ENCODE results near the gene SIK3.
"Not testable (repeated sequence)": the region's sequence is repeated elsewhere in the genome, so short reads cannot be mapped to it uniquely, and the experiment has no call there.

Gene SIK3

DNA sequence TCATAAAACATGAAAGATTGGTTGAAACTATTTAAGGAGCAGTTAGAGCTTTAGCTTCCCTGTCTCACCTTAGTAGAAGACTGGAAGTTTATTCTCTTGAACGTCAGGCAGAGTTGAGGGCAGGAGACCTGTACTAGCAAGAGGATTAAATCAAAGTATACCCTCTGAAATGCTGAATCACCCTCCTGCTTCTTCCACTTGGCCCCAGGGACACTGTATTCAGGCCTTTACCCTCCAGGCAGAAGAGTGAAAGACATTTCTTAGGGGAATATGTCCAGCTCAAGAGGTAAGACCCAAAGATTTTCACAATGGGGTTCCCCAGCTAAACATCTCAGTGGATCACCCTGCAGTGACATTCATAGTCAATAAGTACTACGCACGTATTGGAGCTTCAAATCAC lies 287.0 kb downstream of the SIK3 start:
- Histone ChIP-seq H3K36me3 (ENCODE audit: insufficient read depth, low read length) (no peaks in the 10 kb centered on the region), H3K27me3 (ENCODE audit: insufficient read depth, low read length) (no peaks in the 10 kb centered on the region), H3K4me3 (ENCODE audit: low read length) (no peak overlapping the region), H3K9me3 (ENCODE audit: low read length) (no peaks in the 10 kb centered on the region), H3K4me1 (ENCODE audit: insufficient read depth, low read length) (no peaks in the 10 kb centered on the region), H2AFZ (ENCODE audit: low read depth, low read length) (no peak overlapping the region)

DNA sequence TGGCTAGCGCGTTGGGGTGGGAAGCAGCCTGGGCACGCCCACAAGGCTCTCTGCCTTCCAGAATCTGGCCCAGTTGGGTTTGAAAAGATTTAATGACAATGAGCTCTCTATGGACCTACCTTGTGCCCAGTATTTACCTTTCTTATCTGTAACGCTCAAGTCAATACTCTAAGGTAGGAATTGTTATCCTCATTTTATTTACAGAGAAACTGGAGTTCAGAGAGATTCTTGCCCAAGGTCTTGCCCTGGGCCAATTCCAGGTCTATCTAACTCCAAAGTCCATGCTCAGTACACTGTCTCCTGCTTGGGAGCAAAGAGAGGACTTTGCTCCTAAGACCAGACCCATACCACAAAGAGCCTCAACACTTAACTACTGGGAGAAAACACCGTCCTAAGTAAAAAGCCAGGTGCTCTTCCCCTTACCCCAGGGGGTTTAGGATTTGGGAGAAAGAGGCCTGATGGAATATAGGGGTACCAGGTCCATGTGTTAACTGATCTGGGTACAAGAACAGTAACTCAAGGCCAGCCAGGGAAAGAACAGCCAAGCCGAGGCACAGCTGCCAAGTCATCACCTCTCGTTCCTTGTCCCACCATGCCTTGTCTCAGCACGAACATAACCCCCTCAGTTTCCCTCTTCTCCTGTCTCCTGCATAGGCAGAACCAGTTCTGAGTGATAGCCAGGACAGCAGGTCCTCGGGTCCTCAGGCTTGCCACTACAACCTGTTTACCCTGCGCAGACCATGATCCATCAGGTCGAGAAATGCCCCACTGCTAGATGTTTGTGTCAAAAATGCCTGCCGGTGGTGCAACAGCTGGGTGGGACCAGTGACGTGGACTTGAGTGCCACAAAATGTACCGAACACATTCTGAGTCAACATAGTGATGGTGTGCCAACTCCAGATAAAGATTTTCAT lies 289.7 kb downstream of the SIK3 start:
- H3K4me1 ChIP-seq (ENCODE audit: insufficient read depth, low read length): no peaks in the 10 kb centered on the region
- no peaks in the 10 kb centered on the region for H3K27me3 ChIP-seq (ENCODE audit: insufficient read depth, low read length)
- no peaks in the 10 kb centered on the region for H3K36me3 ChIP-seq (ENCODE audit: insufficient read depth, low read length)
- H3K4me3 ChIP-seq (ENCODE audit: low read length): no peak overlapping the region
- no peaks in the 10 kb centered on the region for H3K9me3 ChIP-seq (ENCODE audit: low read length)
- no peak overlapping the region for H2AFZ ChIP-seq (ENCODE audit: low read depth, low read length)

- Histone ChIP-seq H3K9me3 (ENCODE audit: low read length) (no peaks in the 10 kb centered on the region), H3K4me3 (ENCODE audit: low read length) (no peak overlapping the region), H3K36me3 (ENCODE audit: insufficient read depth, low read length) (no peaks in the 10 kb centered on the region)
Measured at GRCh38 chr11:116807601-116808261, 290.5 kb downstream of the SIK3 start.

DNA sequence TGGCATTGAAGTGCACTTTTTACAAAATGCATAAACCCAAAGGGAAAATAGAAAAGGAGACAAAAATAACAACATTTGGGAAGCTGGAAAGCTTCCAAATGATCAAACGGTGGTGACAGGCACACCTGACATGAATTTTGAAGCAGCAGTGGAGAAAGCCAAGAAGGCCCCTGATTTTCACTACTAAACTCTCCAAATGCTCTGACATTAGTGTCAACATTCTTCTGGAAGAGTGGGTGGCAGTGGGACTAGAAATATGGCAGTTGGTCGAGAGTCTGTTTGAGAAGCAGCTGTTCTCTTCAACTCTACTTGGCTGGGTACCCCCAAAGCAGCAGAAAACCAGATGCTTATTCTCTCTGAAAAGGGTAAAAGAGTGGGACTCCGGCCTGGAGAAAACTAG lies 294.2 kb downstream of the SIK3 start:
- H3K4me3 ChIP-seq (ENCODE audit: low read length): no peak overlapping the region
- no peaks in the 10 kb centered on the region for H3K27me3 ChIP-seq (ENCODE audit: insufficient read depth, low read length)
- H3K36me3 ChIP-seq (ENCODE audit: insufficient read depth, low read length): no peaks in the 10 kb centered on the region

More at GRCh38 chr11:116807601-116808261, 290.5 kb downstream of the SIK3 start:
- no peak overlapping the region for H2AFZ ChIP-seq (ENCODE audit: low read depth, low read length)
- no peaks in the 10 kb centered on the region for H3K4me1 ChIP-seq (ENCODE audit: insufficient read depth, low read length)
- H3K27me3 ChIP-seq (ENCODE audit: insufficient read depth, low read length): no peaks in the 10 kb centered on the region

DNA sequence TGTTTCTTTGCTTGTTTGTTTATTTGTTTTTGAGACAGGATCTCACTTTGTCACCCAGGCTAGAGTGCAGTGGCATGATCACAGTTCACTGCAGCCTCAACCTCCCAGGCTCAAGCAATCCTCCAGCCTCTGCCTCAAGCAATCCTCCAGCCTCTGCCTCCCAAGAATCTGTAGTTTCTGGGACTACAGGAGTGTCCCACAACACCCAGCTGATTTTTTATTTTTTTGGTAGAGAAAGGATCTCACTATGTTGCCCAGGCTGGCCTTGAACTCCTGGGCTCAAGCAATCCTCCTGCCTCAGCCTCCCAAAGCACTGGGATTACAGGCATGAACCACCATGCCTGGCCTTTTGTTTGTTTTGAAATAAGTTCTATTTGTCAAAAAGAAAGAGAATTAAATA lies 296.6 kb downstream of the SIK3 start:
- not testable (repeated sequence) for H3K9me3 ChIP-seq (ENCODE audit: low read length); H3K36me3 ChIP-seq (ENCODE audit: insufficient read depth, low read length); H3K4me1 ChIP-seq (ENCODE audit: insufficient read depth, low read length); H3K4me3 ChIP-seq (ENCODE audit: low read length); H2AFZ ChIP-seq (ENCODE audit: low read depth, low read length); H3K27me3 ChIP-seq (ENCODE audit: insufficient read depth, low read length)

More for the DNA sequence above, 294.2 kb downstream of the SIK3 start:
- H2AFZ ChIP-seq (ENCODE audit: low read depth, low read length): no peak overlapping the region
- H3K9me3 ChIP-seq (ENCODE audit: low read length): no peaks in the 10 kb centered on the region
- no peaks in the 10 kb centered on the region for H3K4me1 ChIP-seq (ENCODE audit: insufficient read depth, low read length)

- Histone ChIP-seq H3K4me3 (ENCODE audit: low read length) (no peak overlapping the region), H3K4me1 (ENCODE audit: insufficient read depth, low read length) (no peaks in the 10 kb centered on the region), H3K36me3 (ENCODE audit: insufficient read depth, low read length) (no peaks in the 10 kb centered on the region), H3K9me3 (ENCODE audit: low read length) (no peaks in the 10 kb centered on the region), H2AFZ (ENCODE audit: low read depth, low read length) (no peak overlapping the region), H3K27me3 (ENCODE audit: insufficient read depth, low read length) (no peaks in the 10 kb centered on the region)
Measured at GRCh38 chr11:116800610-116801009, 297.6 kb downstream of the SIK3 start.

DNA sequence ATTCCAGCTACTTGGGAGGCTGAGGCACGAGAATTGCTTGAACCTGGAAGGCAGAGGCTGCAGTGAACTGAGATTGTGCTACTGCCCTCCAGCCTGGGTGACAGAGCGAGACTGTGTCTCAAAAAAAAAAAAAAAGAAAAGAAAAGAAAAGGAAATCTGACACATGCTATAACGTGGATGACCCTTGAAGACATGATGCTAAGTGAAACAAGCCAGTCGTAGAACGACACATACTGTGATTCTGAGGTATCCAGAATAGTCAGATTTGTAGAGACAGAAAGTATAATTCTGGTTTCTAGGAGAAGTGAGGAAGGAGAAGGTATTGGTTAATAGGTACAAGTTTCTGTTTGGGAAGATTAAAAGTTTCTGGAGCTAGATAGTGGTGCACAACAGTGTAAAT lies 299.9 kb downstream of the SIK3 start:
- Histone ChIP-seq H3K4me3 (ENCODE audit: low read length) (no peak overlapping the region), H3K27me3 (ENCODE audit: insufficient read depth, low read length) (no peaks in the 10 kb centered on the region), H3K9me3 (ENCODE audit: low read length) (no peaks in the 10 kb centered on the region), H3K36me3 (ENCODE audit: insufficient read depth, low read length) (no peaks in the 10 kb centered on the region), H2AFZ (ENCODE audit: low read depth, low read length) (no peak overlapping the region), H3K4me1 (ENCODE audit: insufficient read depth, low read length) (no peaks in the 10 kb centered on the region)

DNA sequence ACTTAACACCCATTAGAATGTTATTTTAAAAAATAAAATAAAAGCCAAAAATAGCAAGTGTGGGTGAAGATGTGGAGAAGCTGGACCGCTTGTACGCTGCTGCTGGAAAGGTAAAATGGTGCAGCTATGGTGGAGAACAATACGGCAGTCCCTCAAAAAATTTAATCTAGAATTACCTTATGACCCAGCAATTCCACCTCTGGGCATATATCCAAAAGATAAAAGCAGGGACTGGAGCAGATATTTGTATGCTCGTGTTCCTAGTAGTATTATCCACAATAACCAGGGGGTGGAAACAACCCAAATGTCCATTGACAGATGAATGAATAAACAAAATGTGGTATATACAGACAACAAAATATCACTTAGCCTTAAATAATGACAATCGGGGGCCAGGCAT lies 300.4 kb downstream of the SIK3 start:
- H3K36me3 ChIP-seq (ENCODE audit: insufficient read depth, low read length): no peaks in the 10 kb centered on the region
- no peaks in the 10 kb centered on the region for H3K4me1 ChIP-seq (ENCODE audit: insufficient read depth, low read length)
- no peaks in the 10 kb centered on the region for H3K27me3 ChIP-seq (ENCODE audit: insufficient read depth, low read length)
- H3K9me3 ChIP-seq (ENCODE audit: low read length): no peaks in the 10 kb centered on the region
- H2AFZ ChIP-seq (ENCODE audit: low read depth, low read length): no peak overlapping the region
- no peak overlapping the region for H3K4me3 ChIP-seq (ENCODE audit: low read length)

DNA sequence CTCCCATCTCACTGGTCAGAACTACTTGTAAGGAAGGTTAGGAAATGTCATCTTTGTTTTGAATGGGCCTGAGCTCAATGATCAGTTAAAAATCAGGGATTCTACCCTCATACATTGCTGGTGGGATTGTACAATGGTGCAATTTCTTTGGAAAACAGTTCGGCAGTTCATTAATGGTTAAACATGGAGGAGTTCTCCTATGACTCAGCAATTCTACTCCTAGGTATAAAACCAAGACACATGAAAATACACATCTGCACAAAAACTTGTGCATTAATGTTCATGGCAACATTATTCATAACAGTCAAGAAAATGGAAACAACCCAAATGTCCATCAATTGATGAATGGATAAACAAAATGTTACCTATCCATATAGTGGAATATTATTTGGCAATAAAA lies 301.7 kb downstream of the SIK3 start:
- Histone ChIP-seq H3K27me3 (ENCODE audit: insufficient read depth, low read length) (no peaks in the 10 kb centered on the region), H2AFZ (ENCODE audit: low read depth, low read length) (no peak overlapping the region), H3K4me1 (ENCODE audit: insufficient read depth, low read length) (no peaks in the 10 kb centered on the region), H3K9me3 (ENCODE audit: low read length) (no peaks in the 10 kb centered on the region), H3K4me3 (ENCODE audit: low read length) (no peak overlapping the region), H3K36me3 (ENCODE audit: insufficient read depth, low read length) (no peaks in the 10 kb centered on the region)

DNA sequence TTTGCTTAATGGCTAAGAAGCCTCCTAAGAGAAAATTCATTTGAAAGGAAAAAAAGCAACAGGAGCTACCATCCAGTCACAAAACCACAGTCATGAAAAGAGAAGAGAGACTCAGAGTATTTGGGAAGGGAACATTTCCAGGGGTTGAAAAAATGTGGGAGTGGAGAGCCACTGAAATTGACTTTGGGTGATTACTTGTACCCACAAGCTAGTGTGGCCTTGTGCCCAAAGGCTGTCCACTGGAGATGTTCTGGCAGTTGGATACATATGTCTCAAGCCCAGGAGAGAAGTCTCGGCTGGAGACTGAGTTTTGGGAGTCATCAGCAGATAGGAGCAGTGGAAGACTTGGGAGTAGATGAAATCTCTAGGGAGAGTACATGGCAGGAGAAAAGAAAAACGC lies 303.4 kb downstream of the SIK3 start:
- Histone ChIP-seq H2AFZ (ENCODE audit: low read depth, low read length) (no peak overlapping the region), H3K4me3 (ENCODE audit: low read length) (no peak overlapping the region), H3K27me3 (ENCODE audit: insufficient read depth, low read length) (no peaks in the 10 kb centered on the region), H3K36me3 (ENCODE audit: insufficient read depth, low read length) (no peaks in the 10 kb centered on the region), H3K9me3 (ENCODE audit: low read length) (no peaks in the 10 kb centered on the region), H3K4me1 (ENCODE audit: insufficient read depth, low read length) (no peaks in the 10 kb centered on the region)

GRCh38 chr11:116793772-116794097 lies 304.5 kb downstream of the SIK3 start:
- no peaks in the 10 kb centered on the region for H3K27me3 ChIP-seq (ENCODE audit: insufficient read depth, low read length)
- no peaks in the 10 kb centered on the region for H3K9me3 ChIP-seq (ENCODE audit: low read length)
- H3K36me3 ChIP-seq (ENCODE audit: insufficient read depth, low read length): no peaks in the 10 kb centered on the region
- no peak overlapping the region for H3K4me3 ChIP-seq (ENCODE audit: low read length)
- no peak overlapping the region for H2AFZ ChIP-seq (ENCODE audit: low read depth, low read length)
- H3K4me1 ChIP-seq (ENCODE audit: insufficient read depth, low read length): no peaks in the 10 kb centered on the region

Data from neuron (in vitro differentiated cells).